GM12874 (cell line): ENCODE results near the gene SMC5.

ENCODE experiments used
- TF ChIP-seq, protein P1 (sequence below): IDR thresholded peaks from 2 replicates; pipeline ENCODE4 v1.5.1; 2011; ENCODE audit warnings: low read depth, mild to moderate bottlenecking, control low read depth, low read length, moderate library complexity; ENCODE audit not compliant: insufficient read depth

The SMC5 gene

DNA sequence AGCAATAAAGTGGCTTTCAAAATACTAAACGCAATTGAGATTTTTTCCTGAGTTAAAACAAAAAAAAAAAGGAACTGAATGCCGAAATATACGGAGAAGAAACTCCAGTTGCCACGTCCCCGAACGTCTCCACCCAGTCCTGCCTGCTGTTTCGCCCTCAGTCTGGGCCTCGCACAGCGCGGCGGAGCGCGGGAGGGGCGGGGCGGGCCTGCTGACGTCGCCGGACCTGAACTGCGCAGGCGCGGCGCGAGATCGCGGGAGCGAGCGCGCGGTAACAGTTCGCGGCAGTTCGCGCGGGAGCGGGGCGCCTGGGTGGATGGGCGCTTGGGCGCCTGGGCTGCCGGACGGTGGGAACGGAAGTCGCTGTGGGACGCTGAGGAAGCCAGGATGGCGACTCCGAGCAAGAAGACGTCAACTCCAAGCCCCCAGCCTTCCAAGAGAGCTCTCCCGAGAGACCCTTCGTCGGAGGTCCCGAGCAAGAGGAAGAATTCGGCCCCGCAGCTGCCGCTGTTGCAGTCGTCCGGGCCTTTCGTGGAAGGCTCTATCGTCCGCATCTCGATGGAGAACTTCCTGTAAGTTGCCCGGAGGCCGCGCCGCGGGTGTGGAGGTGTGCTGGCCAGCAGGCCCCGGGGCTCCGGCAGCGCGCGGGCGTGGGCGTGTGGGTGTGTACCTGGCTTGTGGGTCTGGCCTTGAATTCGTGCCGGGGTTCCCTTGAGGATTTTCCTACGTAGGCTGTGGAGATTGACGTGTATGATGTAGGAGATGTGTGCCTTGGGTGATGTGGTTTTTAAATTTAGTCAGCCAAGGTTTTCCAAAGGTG, at the start of gene SMC5:
Gene SMC5 (plus strand): TSS at position 287 of the 820 bp plus-strand sequence. CDS start 101 bp downstream, at position 388.
- TF ChIP-seq, protein P1, sequence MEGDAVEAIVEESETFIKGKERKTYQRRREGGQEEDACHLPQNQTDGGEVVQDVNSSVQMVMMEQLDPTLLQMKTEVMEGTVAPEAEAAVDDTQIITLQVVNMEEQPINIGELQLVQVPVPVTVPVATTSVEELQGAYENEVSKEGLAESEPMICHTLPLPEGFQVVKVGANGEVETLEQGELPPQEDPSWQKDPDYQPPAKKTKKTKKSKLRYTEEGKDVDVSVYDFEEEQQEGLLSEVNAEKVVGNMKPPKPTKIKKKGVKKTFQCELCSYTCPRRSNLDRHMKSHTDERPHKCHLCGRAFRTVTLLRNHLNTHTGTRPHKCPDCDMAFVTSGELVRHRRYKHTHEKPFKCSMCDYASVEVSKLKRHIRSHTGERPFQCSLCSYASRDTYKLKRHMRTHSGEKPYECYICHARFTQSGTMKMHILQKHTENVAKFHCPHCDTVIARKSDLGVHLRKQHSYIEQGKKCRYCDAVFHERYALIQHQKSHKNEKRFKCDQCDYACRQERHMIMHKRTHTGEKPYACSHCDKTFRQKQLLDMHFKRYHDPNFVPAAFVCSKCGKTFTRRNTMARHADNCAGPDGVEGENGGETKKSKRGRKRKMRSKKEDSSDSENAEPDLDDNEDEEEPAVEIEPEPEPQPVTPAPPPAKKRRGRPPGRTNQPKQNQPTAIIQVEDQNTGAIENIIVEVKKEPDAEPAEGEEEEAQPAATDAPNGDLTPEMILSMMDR, result no peak

DNA sequence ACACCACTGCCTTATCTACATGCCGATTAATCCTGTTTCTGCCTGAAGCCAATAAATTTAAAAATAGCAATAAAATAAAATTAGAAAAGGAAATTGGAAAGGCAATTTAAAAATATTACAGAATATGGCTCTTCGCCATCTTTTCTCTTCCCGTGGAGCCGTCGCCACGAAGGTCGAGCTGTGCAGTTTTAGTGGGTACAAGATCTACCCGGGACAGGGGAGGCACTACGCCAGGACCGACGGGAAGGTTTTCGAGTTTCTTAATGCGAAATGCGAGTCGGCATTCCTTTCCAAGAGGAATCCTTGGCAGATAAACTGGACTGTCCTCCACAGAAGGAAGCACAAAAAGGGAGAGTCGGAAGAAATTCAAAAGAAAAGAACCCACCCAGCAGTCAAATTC, 41.7 kb upstream of the SMC5 start:
- TF ChIP-seq, protein P1, result no peak

DNA sequence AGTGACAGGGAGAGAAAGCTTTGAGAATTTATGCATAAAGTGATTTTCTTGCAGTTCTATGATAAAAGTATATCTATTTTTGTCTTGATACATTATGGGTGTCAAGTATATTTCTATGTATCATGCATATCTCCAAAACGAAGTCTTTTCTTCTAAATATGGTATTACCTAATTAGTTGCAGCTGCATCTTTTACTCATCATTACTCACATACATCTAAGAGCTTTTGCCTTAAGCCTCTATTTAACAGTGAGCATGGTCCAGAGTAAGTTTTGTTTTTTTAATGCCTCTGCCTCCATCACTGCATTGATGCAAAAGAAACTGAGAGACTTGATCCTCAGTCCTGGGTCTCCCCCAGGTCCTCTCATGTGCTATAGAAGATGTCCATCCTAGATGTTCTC, 40.0 kb upstream of the SMC5 start:
- TF ChIP-seq, protein P1, result no peak

DNA sequence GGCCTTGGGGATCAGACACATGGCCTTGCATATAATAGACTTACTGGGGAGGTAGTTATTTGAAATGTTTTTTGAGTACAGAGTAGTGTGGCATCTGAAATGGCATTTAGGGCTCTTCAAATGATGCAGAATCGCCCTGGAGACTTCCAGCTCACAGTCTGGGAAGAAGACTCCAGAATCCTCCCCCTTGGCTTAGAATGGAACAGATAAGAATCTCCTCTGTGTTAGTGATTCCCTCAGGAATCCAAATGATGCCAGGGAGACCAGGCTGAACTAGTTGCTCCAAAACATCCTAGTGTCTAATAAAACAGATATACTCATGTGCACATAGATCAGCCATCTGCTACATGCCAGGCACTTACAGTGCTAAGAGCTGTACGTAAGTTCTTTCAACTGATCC, 38.6 kb upstream of the SMC5 start:
- TF ChIP-seq, protein P1, result no peak

DNA sequence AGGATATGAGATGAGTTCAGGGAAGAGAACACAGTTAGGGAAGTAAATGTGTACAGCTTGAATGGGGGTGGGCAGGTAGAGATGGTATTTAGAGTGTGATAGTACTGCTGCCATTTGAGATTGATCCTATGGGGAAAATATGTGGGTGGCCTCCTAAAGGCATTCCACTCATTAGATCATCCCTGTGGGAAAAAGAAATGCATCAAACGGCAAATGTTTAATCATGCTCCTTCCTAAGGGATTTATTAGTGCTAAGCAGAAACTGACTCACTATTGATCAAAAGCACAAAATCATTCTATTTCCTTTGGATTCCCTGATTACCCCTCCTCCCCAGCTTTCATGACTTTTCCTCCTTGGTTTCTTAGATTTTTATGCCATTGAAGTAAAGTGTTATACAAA, 36.4 kb upstream of the SMC5 start:
- TF ChIP-seq, protein P1, result no peak

DNA sequence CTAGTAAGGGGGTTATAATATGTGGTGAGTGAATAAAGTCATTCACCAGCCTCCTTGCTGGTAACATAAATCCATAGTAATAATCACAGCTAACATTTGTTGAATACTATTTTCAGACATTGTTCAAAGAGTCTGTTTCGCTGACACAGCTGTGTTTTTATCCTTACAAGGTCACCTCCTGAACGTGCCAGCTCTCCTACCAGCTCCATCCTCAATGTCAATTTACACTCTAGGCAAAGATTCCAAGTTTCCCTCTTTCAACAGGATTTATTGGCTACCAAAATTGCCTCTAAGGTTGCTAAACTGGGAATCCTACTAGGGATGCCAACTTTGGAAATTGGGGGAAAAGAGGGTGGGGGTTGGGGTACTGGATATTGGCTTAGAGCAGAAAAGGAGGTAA, 30.7 kb upstream of the SMC5 start:
- TF ChIP-seq, protein P1, result no peak

DNA sequence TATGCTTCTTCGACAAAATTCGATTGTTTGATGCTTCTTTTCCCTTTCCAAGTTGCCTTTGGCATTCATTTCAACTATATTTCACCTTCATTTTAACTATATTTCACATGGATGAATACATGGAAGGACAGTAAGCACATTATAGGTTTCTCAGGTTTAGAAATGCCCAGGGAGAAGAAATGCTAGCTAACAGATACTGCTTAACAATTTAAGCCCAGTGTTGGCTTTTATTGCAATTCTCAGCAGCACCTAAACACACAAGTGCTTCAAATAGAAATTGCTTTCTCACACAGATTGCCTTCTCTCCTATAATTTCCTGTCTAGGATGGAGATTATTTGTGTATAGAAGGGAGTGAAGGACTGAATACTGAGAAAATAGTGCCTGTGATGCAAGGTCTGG, 30.2 kb upstream of the SMC5 start:
- TF ChIP-seq, protein P1, result no peak
